Endothelial cell (in vitro differentiated cells): ENCODE results near the gene FN3KRP. TPM values are rescaled to one million over a fixed set of nuclear protein-coding genes. Genes with fewer than 3 reads are reported as not detected.

Experiments
- DNase-seq: peaks from one replicate; pipeline ENCODE4 v3.0.0; 2021; ENCODE audit warnings: low spot score
- H3K27ac Mint-ChIP-seq: one replicate; pipeline ENCODE4 v1.8.0; 2021; ENCODE audit warnings: mixed read lengths, inconsistent platforms; ENCODE audit not compliant: unreplicated experiment
- H3K27me3 Mint-ChIP-seq: one replicate; pipeline ENCODE4 v1.8.0; 2021; ENCODE audit warnings: mild to moderate bottlenecking, moderate library complexity, mixed read lengths, inconsistent platforms; ENCODE audit not compliant: unreplicated experiment
- H3K36me3 Mint-ChIP-seq: one replicate; pipeline ENCODE4 v1.8.0; 2021; ENCODE audit warnings: mild to moderate bottlenecking, low read depth, mixed read lengths, inconsistent platforms; ENCODE audit not compliant: unreplicated experiment
- H3K4me1 Mint-ChIP-seq: one replicate; pipeline ENCODE4 v1.8.0; 2021; ENCODE audit warnings: mild to moderate bottlenecking, mixed read lengths, inconsistent platforms; ENCODE audit not compliant: unreplicated experiment
- H3K4me3 Mint-ChIP-seq: one replicate; pipeline ENCODE4 v1.8.0; 2021; ENCODE audit warnings: mild to moderate bottlenecking, mixed read lengths, inconsistent platforms; ENCODE audit not compliant: unreplicated experiment
- H3K9me3 Mint-ChIP-seq: one replicate; pipeline ENCODE4 v1.8.0; 2021; ENCODE audit warnings: mixed read lengths, inconsistent platforms; ENCODE audit not compliant: unreplicated experiment
- CTCF ChIP-seq: fragments of 200-600 bp; sonication (generic); IDR thresholded peaks from one replicate; pipeline ENCODE4 v1.5.0; 2021; ENCODE audit warnings: antibody characterized with exemption; ENCODE audit not compliant: unreplicated experiment
- total RNA-seq: library from RNA; stranded (reverse); fragmentation: NEBNext Ultra II Directional; extraction: Animal tissue kit (Norgen Biotek cat#: 25700); gene quantifications from one replicate; pipeline ENCODE4 v1.2.1, GENCODE V29; 2021; ENCODE audit not compliant: unreplicated experiment

The FN3KRP gene
- total RNA-seq, 1 donor from 2014 or later: 27.9 TPM

DNA sequence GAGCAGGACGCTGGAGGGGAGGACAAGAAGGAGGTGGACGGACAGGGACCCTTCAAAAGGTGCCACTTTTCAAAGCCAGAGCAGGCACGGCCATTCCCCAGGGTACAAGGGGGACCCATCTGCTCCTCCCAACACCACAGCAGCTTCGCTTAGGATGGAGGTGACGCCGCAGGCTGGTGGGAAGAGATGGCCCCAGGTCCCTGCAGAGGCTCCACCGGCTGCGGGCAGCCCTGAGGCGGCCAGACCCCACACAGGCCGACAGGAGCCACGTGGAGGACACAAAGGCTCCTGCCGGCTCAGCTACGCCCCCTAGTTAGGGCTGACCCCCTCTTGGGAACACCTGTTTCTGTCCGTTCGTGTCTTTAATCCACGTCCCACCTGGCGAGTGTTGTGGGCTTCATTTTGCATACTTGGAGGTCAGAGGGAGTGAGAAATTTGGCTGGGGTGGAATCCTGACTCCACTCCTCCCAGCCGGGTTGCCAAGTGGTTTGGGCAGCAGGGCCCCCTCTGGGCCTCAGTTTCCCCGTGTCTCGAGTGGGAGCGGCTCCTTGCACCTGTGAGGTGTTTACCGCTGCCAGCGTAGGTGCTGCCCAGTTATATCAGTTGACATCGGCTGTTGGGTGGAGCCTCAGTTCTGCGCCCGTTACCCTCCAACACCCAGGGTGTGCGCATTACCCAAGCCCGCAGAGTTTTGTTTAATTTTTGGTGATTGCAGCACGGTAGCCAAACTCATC lies 5.8 kb upstream of the FN3KRP start:
- Mint-ChIP-seq H3K9me3 (no peaks in the 10 kb centered on the region), H3K4me3 (no peak overlapping the region), H3K36me3 (no peaks in the 10 kb centered on the region), H3K27ac (no peak overlapping the region), H3K4me1 (peaks cover under 1% of the 10 kb centered on the region), H3K27me3 (peaks cover 6% of the 10 kb centered on the region)
- DNase-seq: no peak
- TF ChIP-seq CTCF: no peak

- Mint-ChIP-seq H3K4me3 (no peak overlapping the region), H3K36me3 (peaks cover 6% of the 10 kb centered on the region), H3K27ac (no peak overlapping the region), H3K27me3 (no peaks in the 10 kb centered on the region), H3K4me1 (peaks cover 11% of the 10 kb centered on the region), H3K9me3 (no peaks in the 10 kb centered on the region)
- no peak for TF ChIP-seq CTCF
- no peak for DNase-seq
These were observed 3.3 kb upstream of the FN3KRP start for GRCh38 chr17:82713071-82713723.

DNA sequence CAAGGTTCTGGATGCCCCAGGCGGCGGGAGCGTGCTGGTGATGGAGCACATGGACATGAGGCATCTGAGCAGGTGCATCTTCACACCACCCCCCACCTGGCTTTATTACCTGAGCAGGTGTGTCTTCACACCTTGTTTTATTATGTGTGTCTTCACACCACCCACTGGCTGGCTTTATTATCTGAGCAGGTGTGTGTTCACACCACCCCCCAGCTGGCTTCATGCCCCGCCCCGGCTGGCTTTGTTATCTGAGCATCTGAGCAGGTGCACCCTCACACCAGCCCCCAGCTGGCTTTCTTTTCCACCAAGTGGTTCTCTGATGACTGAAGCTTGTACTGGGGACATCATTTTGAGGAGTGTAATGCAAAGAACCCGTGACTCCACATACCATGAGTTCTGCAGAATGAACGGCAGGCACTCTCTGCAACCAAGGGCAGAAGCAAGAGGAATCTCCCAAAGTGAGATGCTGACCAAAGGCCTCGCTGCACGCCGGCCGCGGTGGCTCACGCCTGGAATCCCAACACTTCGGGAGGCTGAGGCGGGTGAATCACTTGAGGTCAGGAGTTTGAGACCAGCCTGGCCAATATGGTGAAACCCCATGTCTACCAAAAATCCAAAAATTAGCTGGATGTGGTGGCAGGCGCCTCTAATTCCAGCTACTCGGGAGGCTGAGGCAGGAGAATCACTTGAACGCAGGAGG lies 2.6 kb downstream of the FN3KRP start:
- no peak for DNase-seq
- Mint-ChIP-seq H3K27ac (no peak overlapping the region), H3K9me3 (no peaks in the 10 kb centered on the region), H3K36me3 (peaks cover 27% of the 10 kb centered on the region), H3K4me3 (peak overlapping the region; percentile 33), H3K27me3 (peaks cover 2% of the 10 kb centered on the region), H3K4me1 (peaks cover 11% of the 10 kb centered on the region)
- TF ChIP-seq CTCF: no peak

GRCh38 chr17:82720204-82720603 lies 3.7 kb downstream of the FN3KRP start:
- Mint-ChIP-seq H3K9me3 (no peaks in the 10 kb centered on the region), H3K27ac (no peak overlapping the region), H3K4me1 (peaks cover 11% of the 10 kb centered on the region), H3K4me3 (no peak overlapping the region), H3K36me3 (peaks cover 27% of the 10 kb centered on the region), H3K27me3 (peaks cover 2% of the 10 kb centered on the region)
- no peak for DNase-seq
- no peak for TF ChIP-seq CTCF
